Keratinocyte (primary cell): Measurements from ENCODE around the gene SEMA4D.

ENCODE experiments used
- EZH2 ChIP-seq: IDR thresholded peaks from one replicate; pipeline ENCODE4 v1.6.1; 2012; ENCODE audit warnings: inconsistent platforms, mild to moderate bottlenecking, low read length, moderate library complexity
- TF ChIP-seq, protein P1 (sequence below), 3 experiments: IDR thresholded peaks in 1 of 3; conservative IDR thresholded peaks in 1 of 3; optimal IDR thresholded peaks in 1 of 3; 2 replicates in 2 of 3; 3 replicates in 1 of 3; pipeline versions ENCODE3 to v1.5.1; 2011; ENCODE audit warnings: low read length in 3 of 3, mild to moderate bottlenecking in 3 of 3, moderate library complexity in 2 of 3, control low read depth in 1 of 3, inconsistent platforms in 1 of 3; ENCODE audit not compliant: insufficient read depth in 2 of 3; ENCODE audit errors: extremely low read depth in 1 of 3

DNA sequence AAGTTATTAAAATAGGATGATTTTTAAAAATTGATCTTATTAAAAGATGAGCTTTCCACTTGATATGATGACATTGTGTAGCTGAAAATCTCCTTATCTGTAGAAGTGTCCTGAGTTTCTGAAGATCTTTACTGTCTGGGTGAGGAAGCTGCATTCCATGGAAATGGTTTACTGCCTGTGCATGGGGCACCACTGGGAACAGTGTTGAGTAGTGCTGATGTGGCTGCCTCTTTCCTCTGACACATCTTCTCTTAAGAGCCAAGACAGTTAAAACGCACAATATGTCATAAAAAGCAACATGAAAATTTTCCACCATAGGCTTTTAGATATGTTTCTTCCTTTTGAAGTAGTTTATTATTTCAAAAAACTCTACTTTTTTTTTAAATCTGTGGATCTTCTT is 155.0 kb downstream of the SEMA4D start:
- TF ChIP-seq, protein P1, sequence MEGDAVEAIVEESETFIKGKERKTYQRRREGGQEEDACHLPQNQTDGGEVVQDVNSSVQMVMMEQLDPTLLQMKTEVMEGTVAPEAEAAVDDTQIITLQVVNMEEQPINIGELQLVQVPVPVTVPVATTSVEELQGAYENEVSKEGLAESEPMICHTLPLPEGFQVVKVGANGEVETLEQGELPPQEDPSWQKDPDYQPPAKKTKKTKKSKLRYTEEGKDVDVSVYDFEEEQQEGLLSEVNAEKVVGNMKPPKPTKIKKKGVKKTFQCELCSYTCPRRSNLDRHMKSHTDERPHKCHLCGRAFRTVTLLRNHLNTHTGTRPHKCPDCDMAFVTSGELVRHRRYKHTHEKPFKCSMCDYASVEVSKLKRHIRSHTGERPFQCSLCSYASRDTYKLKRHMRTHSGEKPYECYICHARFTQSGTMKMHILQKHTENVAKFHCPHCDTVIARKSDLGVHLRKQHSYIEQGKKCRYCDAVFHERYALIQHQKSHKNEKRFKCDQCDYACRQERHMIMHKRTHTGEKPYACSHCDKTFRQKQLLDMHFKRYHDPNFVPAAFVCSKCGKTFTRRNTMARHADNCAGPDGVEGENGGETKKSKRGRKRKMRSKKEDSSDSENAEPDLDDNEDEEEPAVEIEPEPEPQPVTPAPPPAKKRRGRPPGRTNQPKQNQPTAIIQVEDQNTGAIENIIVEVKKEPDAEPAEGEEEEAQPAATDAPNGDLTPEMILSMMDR (optimal IDR thresholded peaks at IDR 0.05 in 1 of 3, IDR thresholded peaks at IDR 0.05 in 1 of 3, conservative IDR thresholded peaks at IDR 0.05 in 1 of 3; ENCODE audit: extremely low read depth in 1 of 3, insufficient read depth in 2 of 3, low read length in 3 of 3), result no peak
- TF ChIP-seq EZH2, result no peak
